ENCODE measurements around the gene ZNF529. TPM values are rescaled to one million over a fixed set of nuclear protein-coding genes. Genes with fewer than 3 reads are reported as not detected.
"Not testable (repeated sequence)": the region's sequence is repeated elsewhere in the genome, so short reads cannot be mapped to it uniquely, and the experiment has no call there.

ZNF529 gene
- 10 to 100 TPM; 17.1 to 32.4 (median 21.9) TPM for polyA plus RNA-seq (ENCODE audit: insufficient read length in 4 of 4)

GRCh38 chr19:36573020-36573894, at the start of gene ZNF529:
TSS of gene ZNF529 (minus strand) at chr19:36573292. CDS start at chr19:36572346, 946 bp downstream.
- DNase-seq (ENCODE audit: low read depth in 4 of 4, low spot score in 2 of 4), result peak; percentile 90 to 94 (median 92)

DNA sequence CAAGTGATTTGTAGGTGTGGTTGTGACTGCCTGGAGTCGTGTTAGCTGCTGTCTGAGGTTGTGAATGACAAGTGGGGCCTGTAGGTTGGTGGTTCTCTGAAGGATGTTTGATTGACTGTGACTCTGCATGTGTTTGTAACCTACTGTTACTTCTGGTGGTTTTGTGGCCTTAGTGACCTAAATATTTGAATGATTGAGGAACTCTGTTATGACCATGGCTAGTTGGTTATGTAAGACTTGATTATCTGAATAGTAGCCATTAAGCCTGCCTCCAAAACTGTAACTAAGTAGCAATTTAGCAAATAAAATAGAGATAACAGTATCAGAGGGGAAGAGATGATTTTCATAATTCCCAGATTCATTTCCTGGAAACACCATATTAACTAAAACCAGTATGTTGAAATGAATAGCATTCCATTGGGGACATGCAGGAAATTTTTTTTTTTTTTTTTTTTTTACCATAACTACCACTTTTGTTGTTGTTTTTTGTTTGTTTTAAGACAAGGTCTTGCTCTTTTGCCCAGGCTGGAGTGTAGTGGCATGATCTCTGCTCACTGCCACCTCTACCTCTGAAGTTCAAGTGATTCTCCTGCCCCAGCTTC, 32.9 kb upstream of the ZNF529 start:
- DNase-seq (ENCODE audit: low read depth in 4 of 4, low spot score in 2 of 4), result no peak

DNA sequence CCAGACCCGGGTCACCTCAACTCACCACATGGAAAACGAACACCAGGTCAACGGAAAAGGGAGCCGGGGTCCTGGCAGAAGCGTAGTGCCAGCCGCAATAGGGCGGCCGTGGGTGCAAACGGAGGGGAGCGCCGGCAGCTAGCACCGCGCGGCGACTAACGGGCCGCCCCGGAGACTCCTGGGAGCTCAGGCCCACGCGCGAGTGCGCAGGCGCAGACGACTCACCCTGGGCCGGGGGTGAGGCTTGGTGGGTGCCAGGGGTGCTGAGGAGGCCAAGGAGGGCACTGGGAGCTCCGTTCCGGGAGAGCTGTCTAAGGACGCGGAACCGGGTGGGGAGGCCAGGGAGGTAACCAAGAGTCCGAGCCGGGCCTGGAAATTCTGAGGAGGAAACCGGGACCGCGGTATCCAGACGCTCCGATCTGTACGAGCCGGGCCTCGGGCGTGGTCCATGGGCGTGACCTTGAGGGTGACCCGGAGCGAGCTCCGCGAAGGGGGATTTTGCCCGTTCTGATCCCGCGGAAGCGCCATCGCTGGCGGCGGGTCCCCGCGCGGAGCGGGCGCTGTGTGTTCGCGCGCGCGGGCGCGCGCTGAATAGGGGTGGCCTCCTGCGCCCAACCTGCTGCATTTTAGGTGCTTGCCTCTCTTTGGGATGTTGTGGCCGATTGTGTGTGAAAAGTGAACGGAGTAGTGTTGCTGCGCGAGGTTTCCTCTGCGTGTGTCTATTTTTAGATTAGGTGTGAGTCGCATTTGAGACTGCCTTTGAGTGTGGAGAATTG, 32.2 kb upstream of the ZNF529 start, which contains the start of gene ZNF382:
Gene ZNF382, plus strand, starts transcription at position 213 of the 776 bp plus-strand sequence. CDS start 4,602 bp downstream, outside the sequence.
- peak; percentile 56 to 73 (median 64) for DNase-seq (ENCODE audit: low read depth in 4 of 4, low spot score in 2 of 4)

DNA sequence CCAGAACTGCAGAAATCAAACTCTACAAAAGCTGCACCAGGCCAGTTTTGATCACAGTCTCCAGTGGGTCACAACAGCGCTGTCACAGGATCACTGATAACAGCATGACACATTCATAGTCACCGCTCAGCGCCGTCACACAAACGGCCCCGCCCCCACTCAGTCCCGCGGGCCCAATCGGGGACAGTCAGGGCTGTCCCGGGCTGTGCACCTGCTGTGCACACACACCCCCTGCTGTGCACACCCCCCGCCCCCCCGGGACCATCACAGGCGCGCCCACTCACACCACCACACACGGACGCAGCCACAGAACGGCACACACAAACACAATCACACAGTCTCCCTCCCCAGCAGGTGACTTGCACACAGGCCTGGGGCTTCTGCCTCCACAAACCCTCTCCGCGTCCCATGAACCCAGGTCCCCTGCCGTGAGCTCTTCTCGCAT, 31.6 kb upstream of the ZNF529 start:
- DNase-seq (ENCODE audit: low read depth in 4 of 4, low spot score in 2 of 4), result peak in 3 of 4 donors; percentile 2 to 19 (median 3)

DNA sequence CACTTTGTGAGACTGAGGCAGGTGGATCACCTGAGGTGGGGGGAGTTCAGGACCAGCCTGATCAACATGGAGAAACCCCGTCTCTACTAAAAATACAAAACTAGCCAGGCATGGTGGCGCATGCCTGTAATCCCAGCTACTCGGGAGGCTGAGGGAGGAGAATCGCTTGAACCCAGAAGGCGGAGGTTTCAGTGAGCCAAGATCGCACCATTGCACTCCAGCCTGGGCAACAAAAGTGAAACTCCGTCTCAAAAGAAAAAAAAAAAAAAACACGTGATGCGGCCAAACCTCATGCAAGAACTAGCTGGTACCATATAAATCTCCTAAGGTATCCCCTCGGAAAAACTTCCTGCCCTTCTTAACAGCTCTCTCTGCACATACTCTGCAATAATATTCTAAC, 29.6 kb upstream of the ZNF529 start:
- not testable (repeated sequence) for DNase-seq (ENCODE audit: low read depth in 4 of 4, low spot score in 2 of 4)

GRCh38 chr19:36579255-36579654, 6.2 kb upstream of the ZNF529 start:
- no peak for DNase-seq (ENCODE audit: low read depth in 4 of 4, low spot score in 2 of 4)

DNA sequence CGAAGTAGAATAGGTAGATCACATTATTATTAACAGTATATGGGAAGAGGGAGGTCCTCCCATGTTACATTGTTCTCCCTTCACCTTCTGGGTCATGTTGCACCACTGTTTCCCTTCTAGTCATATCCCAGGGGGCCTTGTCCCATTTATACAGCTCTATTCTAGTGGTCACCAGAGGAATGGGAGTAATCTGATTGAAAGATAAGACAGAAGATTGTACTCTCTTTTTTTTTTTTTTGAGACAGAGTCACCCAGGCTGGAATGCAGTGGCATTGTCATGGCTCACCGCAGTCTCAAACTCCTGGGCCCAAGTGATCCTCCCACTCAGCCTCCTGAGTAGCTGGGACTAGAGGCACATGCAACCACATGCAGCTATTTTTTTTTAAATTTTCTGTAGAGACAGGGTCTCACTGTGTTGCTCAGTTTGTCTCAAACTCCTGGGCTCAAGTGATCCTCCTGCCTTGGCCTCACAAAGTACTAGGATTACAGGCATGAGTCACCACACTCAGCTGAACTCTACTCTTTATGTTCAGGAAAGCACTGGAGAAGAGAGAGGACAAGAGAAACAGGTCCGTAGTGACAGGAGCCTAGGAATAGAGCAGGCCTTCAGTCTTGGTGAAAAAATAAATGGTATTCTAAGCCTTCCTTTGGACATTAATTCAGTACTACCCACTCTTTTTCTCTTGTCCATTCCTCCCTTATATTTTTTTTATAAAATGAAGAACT, 4.3 kb upstream of the ZNF529 start:
- no peak for DNase-seq (ENCODE audit: low read depth in 4 of 4, low spot score in 2 of 4)

DNA sequence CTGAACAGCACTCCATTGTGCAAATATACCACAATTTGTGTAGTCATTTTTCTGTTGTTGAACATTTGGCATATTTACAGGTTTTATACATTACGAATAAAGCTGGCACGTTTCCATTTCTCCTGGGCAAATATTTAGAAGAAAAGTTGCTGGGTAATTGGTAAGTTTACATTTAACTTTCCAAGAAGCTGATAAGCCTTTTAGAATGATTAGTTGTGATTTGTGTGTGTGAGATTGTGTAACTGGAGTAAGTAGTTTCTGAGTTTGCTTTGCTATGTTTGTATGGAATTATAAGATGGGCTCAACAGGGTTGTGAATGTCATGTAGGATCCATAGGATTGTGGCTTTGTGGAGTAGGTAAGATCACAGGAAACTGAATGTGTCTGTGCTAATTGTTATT, 1.6 kb upstream of the ZNF529 start:
- DNase-seq (ENCODE audit: low read depth in 4 of 4, low spot score in 2 of 4), result no peak

DNA sequence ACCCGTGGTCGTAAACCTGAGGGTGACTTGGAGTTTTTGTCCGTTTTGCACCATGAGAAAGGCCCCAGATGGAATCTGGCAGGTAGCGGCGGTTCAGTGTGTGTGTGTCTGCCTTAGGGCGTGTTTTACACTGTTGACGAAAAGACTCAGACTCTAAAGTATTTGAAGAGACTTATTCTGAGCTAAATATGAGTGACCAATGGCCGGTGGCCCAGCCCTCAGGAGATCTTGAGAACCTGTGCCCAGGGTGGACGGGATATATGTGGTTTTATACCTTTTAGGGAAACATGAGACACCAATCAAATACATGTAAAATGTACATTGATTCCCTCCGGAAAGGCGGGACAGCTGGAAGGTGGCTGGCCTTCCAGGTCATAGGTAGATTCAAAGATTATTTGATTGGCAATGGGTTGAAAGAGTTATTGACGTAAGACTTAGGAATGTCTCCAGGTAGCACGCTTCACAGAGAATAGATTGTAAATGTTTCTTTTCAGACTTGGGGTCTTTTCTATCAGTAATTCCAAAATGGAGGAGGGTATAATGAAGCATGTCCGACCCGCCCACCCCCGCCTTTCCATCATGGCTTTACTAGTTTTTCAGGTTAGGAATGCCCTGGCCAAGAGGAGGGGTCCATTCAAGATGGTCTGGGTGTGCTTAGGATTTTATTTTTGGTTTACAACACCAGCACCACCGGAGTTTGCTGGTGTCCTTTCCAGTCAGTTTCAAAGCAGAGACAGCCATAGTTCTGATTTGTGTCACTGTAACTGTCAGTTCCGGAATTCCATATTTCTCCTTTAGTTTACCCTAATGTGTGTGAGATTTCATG, 1.0 kb upstream of the ZNF529 start:
- DNase-seq (ENCODE audit: low read depth in 4 of 4, low spot score in 2 of 4), result peak in 3 of 4 donors; percentile 6 to 36 (median 22)

- DNase-seq (ENCODE audit: low read depth in 4 of 4, low spot score in 2 of 4), result no peak
These were observed 486 bp downstream of the ZNF529 start for GRCh38 chr19:36572593-36573019.

- DNase-seq (ENCODE audit: low read depth in 4 of 4, low spot score in 2 of 4), result no peak
These were observed 8.7 kb downstream of the ZNF529 start for GRCh38 chr19:36564391-36564790.

- DNase-seq (ENCODE audit: low read depth in 4 of 4, low spot score in 2 of 4), result no peak
These were observed 25.9 kb downstream of the ZNF529 start for GRCh38 chr19:36547001-36547732.

DNA sequence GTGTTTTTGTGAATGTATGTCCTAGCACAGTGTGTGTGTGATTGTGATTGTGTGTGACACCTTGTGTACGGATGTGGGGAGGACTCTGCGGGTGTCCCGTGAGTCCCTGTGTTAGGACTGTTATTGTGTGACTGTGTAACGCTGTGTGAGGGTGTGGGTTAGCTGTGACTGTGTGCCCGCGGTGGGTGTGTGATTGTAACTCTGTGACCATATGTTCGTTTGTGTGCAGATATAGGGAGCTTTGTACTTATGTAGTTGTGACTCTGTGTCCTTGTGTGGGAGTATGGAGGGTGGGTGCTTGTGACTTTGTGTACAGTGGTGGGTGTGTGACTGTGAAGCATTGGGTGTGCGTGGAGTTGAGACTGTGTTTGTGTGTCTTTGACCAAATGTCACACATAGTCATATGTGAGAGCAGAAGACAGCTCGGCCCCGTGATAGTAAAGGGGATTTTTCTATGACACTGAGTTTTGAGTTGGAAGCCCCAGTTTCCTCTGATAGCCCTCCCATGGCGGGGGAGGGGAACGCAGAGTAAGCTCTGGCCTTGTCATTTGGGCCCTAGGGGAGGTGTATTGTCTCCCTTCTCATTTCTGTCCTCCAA, 44.1 kb downstream of the ZNF529 start:
- peak in 3 of 4 donors; percentile 3 to 79 (median 6) for DNase-seq (ENCODE audit: low read depth in 4 of 4, low spot score in 2 of 4)

DNA sequence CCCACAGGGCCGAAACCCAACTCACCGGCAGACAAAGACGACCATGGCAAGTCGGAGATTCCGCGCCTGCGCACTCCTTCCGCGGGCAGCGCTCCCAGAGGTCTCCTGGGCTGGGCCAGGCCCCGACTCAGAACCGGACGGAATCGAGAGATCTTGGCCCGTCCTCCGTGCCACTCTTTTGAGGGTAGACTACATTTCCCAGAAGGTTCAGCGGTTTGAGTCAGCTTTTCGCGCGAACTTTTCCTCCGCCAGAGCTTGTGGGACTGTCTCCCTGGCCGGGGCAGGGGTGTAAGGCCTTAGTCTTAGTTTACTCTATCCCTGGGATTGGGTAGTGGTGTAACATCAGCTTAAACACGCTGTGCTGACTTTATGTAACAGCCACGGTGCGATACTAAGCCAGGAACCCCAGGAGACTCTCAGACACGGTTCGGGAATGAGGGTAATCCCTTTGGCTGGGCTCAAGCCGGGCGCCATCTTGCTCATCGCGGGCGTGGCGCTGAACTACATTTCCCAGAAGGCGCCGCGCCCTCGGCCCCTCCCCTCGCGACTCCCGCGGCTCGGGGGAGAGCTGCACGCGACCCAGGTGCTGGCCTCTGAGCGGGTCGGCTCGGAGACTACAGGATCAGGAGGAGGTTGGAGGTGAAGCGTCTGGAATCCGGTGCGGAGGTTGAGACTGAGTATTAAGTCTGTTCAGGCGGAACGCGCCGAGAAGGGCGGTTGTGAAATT, 44.7 kb downstream of the ZNF529 start, which contains the start of gene ZNF260:
Gene ZNF260, minus strand, starts transcription at position 78 of the 727 bp plus-strand sequence. CDS start 13,033 bp downstream, outside the sequence.
- peak; percentile 94 to 100 (median 96) for DNase-seq (ENCODE audit: low read depth in 4 of 4, low spot score in 2 of 4)

GRCh38 chr19:36527873-36528193, 45.3 kb downstream of the ZNF529 start:
- DNase-seq (ENCODE audit: low read depth in 4 of 4, low spot score in 2 of 4), result no peak

DNA sequence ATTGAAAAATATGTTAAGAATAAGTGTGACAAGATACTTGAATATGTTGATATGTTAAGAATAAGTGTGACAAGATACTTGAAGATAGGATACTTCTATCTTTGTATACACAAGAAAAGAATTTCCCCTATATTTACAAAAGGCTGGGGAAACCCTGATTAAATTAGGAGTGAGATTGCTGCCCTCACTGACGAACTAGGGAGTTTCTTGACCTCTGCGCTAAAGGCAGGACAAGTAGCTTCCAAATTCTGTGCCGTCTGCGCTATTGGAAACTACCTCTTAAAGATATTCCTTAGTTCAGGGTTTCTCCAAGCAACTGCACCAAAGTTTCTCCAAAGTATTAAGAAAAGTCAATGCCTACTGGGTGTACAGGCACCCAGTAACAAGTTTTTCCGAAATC, 45.8 kb downstream of the ZNF529 start:
- DNase-seq (ENCODE audit: low read depth in 4 of 4, low spot score in 2 of 4), result peak in 1 of 4 donors; percentile 9

GRCh38 chr19:36526581-36526980, 46.5 kb downstream of the ZNF529 start:
- no peak for DNase-seq (ENCODE audit: low read depth in 4 of 4, low spot score in 2 of 4)
